Measurements from ENCODE around the gene CDHR4. TPM values are rescaled to one million over a fixed set of nuclear protein-coding genes. Genes with fewer than 3 reads are reported as not detected.
A peak's percentile ranks its signal among the peaks of the same experiment; 100 is the strongest.

The CDHR4 gene
- polyA plus RNA-seq, 6 donors from 2014 or later: not detected

DNA sequence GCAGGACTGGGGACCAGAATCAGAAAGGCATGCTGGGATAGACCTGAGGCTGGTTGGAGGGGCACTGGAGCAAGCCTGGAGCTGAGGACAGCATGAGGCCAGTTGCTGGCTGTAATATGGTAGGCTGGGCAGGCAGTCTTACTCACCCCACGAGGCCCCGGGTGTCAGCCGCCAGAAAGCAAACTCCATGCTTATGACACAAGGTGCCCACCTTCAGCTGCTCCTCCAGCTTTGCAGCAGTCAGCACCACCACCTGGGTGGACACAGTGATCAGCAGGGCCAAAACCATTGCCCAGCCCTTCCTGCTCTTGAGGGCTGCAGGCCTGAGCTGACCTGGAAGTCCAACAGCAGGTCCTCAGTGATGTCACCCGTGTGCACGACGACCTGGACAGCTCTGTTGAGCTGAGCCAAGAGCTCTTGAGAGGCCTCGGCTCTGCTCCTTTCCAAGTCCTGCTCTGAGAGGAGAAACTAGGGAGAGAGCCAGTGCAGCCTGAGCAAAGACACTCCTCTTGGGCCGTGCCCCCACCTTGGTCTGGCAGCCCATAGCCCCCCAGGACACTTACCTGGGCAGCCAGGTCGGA lies 13.3 kb upstream of the CDHR4 start:
- Mint-ChIP-seq H3K9me3 (no peaks in the 10 kb centered on the region), H3K27ac (peak overlapping the region in 5 of 6 donors; percentile 93 to 98 (median 95)), H3K36me3 (peaks cover 0 to 20% of the 10 kb centered on the region in 2 donors), H3K4me1 (peaks cover 33 to 66% (median 57%) of the 10 kb centered on the region in 3 donors), H3K4me3 (peak overlapping the region; percentile 91 to 99 (median 97)), H3K27me3 (no peaks in the 10 kb centered on the region)
- no peak for ATAC-seq (ENCODE audit: low read depth in 2 of 2)
- DNase-seq: no peak

DNA sequence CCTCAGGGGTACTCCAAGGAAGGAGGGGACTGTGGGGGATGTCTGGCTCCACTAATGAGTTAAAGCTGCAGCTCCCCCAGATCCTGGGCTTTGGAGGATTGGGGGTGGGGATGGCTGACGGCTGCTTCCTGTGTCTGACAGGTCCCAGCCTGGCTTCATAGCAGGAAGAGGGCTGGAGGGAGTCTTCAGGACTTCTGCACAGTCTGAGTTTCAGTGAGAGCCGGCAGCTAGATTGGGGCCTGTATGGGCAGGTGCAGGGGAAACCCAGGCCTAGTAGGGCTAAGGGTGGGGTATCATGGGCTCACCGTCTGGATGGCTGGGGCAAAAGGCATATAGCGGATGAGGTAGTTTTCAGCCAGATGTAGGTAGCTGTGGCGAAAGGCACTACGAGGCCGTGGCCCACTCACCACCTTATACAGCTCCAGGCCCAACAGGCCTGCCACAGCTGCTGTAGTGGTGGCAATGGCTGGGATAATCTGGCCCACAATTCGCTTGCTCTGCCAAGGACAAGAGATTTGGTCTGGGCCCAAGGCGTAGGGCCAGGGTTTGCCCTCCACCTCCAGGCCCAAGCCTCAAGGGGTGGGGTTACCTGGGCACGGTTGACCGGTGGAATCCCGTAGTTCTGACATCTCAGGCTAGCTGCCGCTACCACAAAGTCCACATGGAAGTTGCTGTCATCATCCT lies 7.9 kb upstream of the CDHR4 start:
- ATAC-seq (ENCODE audit: low read depth in 2 of 2) (peak; percentile 17 to 31), DNase-seq (peak; percentile 61)
- no peaks in the 10 kb centered on the region for H3K9me3 Mint-ChIP-seq
- peaks cover 63 to 87% (median 84%) of the 10 kb centered on the region in 3 donors for H3K4me1 Mint-ChIP-seq
- peak overlapping the region; percentile 77 to 96 (median 88) for H3K4me3 Mint-ChIP-seq
- H3K27ac Mint-ChIP-seq: peak overlapping the region; percentile 39 to 98 (median 92)
- peaks cover 0 to 1% (median 0%) of the 10 kb centered on the region in 3 donors for H3K27me3 Mint-ChIP-seq
- peaks cover 0 to 20% of the 10 kb centered on the region in 2 donors for H3K36me3 Mint-ChIP-seq

DNA sequence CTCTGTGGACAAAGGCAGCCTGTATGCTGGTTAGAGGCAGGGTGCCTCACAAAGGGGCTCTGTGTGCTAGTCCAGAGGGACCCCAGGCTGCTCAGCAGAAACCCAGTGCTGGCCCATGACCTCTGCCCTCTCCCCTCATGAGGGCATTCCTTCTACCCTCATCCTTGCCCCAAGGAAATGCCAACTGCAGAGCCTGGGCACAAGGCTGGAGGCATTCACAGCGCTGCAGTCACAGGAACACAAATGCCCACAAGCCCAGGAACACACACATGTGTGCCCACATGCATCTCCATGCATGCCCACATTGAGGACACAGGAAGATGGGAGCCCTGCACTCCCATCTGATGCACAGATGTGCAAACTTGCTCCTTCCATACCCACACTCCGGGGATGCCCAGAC lies 7.2 kb upstream of the CDHR4 start:
- H3K27ac Mint-ChIP-seq: peak overlapping the region; percentile 30 to 98 (median 92)
- DNase-seq: no peak
- peaks cover 65 to 87% (median 85%) of the 10 kb centered on the region in 3 donors for H3K4me1 Mint-ChIP-seq
- peak overlapping the region; percentile 77 to 96 (median 88) for H3K4me3 Mint-ChIP-seq
- ATAC-seq (ENCODE audit: low read depth in 2 of 2): no peak
- peaks cover 0 to 20% of the 10 kb centered on the region in 2 donors for H3K36me3 Mint-ChIP-seq
- peaks cover 0 to 9% (median under 1%) of the 10 kb centered on the region in 3 donors for H3K27me3 Mint-ChIP-seq
- H3K9me3 Mint-ChIP-seq: no peaks in the 10 kb centered on the region

DNA sequence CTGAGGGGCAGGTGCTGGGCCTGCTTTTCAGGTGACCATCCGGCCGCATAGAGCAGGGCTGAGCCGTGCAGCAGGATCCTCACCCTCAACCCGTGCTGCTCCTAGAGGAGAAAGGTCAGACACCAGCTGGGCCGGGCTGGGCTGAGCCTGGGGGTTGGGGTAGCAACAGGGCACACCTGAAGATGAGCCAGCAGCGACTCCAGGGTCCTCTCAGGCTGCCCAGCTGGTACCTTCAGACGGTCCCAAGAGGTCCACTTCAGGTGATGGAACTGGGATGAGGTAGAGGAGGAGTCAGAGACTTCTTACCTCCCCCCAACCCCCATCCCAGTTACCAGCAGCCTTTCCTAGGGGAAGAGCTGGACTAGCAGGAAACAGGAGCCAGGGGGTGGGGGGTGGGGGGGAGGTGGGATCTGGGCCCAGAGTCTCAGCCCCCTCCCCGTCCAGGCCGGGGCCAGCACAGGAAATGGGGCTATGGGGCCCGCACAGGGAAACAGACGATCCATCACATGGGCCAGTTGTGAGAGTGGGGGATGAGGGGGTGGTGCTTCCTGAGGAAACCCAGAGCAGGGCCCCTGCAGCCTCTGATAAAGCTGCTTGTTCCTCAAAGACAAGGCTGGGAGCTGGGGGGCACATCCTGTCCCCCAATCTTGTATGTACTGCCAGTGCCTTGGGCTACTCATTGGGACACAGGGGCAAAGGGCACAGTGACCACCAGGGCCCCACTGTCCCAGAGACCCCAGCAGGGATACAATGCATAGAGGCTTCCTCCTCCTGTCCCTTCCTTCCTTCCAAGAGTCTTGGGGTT lies 6.4 kb upstream of the CDHR4 start:
- H3K4me1 Mint-ChIP-seq: peaks cover 58 to 83% (median 80%) of the 10 kb centered on the region in 3 donors
- H3K36me3 Mint-ChIP-seq: peaks cover 0 to 14% of the 10 kb centered on the region in 2 donors
- H3K27ac Mint-ChIP-seq: peak overlapping the region; percentile 30 to 98 (median 96)
- H3K9me3 Mint-ChIP-seq: no peaks in the 10 kb centered on the region
- H3K27me3 Mint-ChIP-seq: peaks cover 1 to 16% (median 8%) of the 10 kb centered on the region in 3 donors
- DNase-seq: peak; percentile 54
- no peak for ATAC-seq (ENCODE audit: low read depth in 2 of 2)
- peak overlapping the region; percentile 77 to 96 (median 93) for H3K4me3 Mint-ChIP-seq

DNA sequence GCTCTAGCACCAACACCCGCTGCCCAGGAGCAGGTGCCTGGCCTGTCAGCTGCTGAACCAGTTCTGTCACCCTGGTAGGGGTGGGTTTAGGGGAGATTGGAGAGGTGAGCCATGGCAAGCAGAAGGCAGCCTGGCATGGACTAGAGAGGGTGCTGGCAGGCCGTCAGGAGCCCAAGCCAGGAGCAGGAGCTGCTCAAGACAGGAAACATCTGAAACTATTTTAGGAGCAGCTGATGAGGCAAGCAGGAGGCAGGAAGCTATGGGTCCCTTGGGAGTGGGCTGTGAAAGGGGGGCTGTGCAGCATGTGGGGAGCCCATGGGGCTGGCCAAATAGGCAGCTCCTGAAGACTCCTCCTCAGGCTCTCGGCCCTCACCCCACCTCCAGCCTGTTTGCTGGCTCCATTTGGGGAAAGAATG lies 5.7 kb upstream of the CDHR4 start:
- Mint-ChIP-seq H3K9me3 (no peaks in the 10 kb centered on the region), H3K4me1 (peaks cover 54 to 79% (median 75%) of the 10 kb centered on the region in 3 donors), H3K4me3 (peak overlapping the region; percentile 77 to 96 (median 93)), H3K27me3 (peaks cover 3 to 18% (median 11%) of the 10 kb centered on the region in 3 donors), H3K27ac (peak overlapping the region; percentile 88 to 98 (median 94)), H3K36me3 (peaks cover 0 to 10% of the 10 kb centered on the region in 2 donors)
- DNase-seq (peak; percentile 76), ATAC-seq (ENCODE audit: low read depth in 2 of 2) (peak; percentile 16 to 26)

DNA sequence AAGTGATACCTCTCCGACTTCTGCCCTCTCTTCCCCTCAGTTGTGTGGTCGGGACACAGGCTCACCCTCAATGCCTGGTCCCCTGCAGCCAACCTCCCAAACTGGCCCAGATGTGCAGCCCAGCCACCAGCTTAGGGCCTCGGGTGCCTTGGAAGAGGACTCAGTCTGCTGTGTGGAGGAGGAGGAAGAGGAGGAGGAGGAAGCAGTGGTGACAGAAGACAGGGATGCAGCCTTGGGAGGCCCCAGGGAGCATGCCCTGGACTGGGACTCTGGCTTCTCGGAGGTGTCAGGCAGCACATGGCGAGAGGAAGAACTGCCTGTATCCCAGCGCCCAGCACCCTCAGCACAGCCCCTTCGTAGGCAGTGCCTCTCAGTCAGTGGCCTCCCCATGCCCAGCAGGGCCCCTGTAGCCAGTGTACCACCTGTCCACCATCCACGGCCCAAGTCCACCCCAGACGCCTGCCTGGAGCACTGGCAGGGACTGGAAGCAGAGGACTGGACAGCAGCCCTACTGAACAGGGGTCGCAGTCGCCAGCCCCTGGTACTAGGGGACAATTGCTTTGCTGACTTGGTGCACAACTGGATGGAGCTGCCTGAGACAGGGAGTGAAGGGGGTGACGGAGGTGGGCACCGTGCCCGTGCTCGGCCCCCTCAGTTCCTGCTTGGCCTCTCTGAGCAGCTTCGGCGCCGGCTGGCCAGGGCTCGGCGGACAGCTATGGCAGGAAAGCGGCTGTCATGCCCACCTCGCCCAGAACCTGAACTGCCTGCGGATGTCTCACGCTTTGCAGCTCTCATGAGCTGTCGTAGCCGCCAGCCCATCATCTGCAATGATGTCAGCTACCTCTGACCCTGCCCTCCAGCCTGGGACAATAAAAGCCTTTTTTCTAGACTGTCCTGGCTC lies 4.7 kb upstream of the CDHR4 start:
- Mint-ChIP-seq H3K27ac (peak overlapping the region; percentile 88 to 98 (median 94)), H3K36me3 (peaks cover 0 to 1% of the 10 kb centered on the region in 2 donors), H3K4me1 (peaks cover 51 to 69% (median 66%) of the 10 kb centered on the region in 3 donors), H3K4me3 (peak overlapping the region; percentile 77 to 96 (median 93)), H3K9me3 (no peaks in the 10 kb centered on the region), H3K27me3 (peaks cover 3 to 18% (median 11%) of the 10 kb centered on the region in 3 donors)
- ATAC-seq (ENCODE audit: low read depth in 2 of 2) (no peak), DNase-seq (peak; percentile 31)

DNA sequence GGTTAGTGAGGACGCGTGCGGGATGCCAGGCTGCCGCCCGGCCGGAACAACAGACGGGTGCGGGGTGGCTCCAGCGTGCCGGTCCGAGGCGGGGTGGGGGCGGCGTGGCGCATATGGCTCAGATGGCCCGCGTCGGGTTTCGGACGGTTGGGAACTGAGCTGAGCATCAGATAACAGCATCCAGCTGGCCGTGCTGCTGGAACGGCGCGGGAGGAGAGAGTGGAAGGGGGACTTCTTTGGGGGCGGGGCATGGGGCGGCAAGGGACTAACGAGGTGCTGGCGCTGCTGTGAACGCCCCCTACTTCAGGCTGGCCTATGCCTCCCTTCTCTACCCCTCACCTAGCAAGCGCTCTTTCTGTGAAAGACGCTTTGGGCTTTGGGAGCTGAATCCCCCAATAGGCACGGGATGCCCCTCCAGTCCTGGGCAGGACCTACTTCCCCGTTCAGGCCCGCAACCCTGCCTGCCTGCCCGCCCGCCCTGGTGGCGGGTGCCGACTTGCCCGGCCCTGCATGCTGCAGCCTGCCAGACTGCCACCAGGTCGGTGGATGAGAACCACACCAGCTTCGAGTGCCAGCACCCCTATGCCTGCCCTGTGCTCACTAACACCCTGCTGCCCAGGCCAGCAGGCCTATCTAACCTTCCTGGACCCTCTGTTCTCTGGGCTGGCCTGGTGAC lies 3.9 kb upstream of the CDHR4 start:
- H3K36me3 Mint-ChIP-seq: no peaks in the 10 kb centered on the region
- H3K9me3 Mint-ChIP-seq: no peaks in the 10 kb centered on the region
- H3K27ac Mint-ChIP-seq: peak overlapping the region; percentile 71 to 98 (median 94)

DNA sequence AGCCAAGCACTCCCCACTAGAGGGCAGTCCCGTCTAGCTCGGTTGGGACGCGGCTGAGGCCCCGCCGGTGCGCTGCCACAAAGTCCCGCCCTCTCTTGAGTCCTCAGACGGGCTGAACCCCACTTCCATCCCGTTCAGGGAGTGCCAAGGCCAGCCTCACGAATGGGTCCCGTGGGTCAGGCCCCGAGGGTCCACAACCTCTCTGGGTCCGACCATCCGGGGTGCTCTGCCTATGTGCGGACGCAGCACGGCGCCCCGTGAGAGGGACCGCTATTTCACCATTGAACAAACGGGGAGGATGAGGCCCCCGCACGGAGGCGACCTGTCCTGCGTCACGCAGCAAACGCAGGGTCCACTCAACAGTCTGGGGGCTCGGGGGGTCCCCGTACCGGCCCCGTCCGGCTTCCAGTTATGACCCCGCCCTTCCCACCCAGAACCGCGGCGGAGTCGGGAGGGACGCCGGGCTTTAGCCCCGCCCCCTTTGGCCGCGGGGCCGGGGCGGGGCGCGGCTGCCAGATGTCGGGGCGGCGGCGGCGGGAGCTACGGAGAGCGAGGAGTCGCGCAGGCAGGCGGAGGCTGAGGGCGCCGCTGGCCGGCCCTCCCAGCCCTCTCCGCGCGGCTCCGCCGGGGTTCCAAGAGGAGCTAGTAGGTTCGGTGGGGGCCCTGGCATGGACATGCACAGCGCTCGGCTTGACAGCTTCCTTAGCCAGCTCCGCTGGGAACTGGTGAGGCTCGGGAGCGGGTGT lies 3.2 kb upstream of the CDHR4 start, which contains the start of gene INKA1:
INKA1 (plus strand) TSS at position 543 of the 746 bp plus-strand sequence; CDS start at position 675, 132 bp downstream.
- H3K36me3 Mint-ChIP-seq: no peaks in the 10 kb centered on the region
- H3K27me3 Mint-ChIP-seq: peaks cover 3 to 18% (median 11%) of the 10 kb centered on the region in 3 donors
- no peaks in the 10 kb centered on the region for H3K9me3 Mint-ChIP-seq
- H3K4me1 Mint-ChIP-seq: peaks cover 38 to 55% (median 53%) of the 10 kb centered on the region in 3 donors
- peak within 1 kb of the TSS; percentile 77 to 96 (median 93) for H3K4me3 Mint-ChIP-seq
- ATAC-seq (ENCODE audit: low read depth in 2 of 2): peak; percentile 67 to 71
- peak; percentile 89 for DNase-seq
- H3K27ac Mint-ChIP-seq: peak within 1 kb of the TSS; percentile 71 to 98 (median 96)

More for the DNA sequence above, 3.9 kb upstream of the CDHR4 start:
- DNase-seq: peak; percentile 72
- Mint-ChIP-seq H3K4me1 (peaks cover 46 to 62% (median 60%) of the 10 kb centered on the region in 3 donors), H3K4me3 (peak overlapping the region; percentile 77 to 96 (median 93)), H3K27me3 (peaks cover 3 to 18% (median 11%) of the 10 kb centered on the region in 3 donors)
- peak; percentile 25 to 27 for ATAC-seq (ENCODE audit: low read depth in 2 of 2)

DNA sequence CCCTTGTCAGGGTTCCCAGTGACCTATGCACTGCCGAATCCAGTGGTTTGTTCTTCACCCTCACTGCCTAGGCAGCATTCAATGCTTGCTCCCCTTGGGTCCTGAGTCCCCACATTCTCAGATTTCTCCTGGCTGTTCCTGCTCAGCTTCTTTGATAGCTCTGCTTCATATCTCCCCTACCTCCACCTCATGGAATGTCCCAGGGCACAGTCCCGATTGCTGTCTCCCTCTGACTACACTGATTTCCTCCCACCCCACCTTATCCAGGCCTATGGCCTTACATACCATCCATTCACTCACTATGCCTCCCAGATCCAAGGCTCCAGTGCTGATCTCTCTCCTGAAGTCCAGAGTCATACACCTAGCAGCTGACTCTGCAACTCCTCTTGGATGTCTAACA lies 1.5 kb upstream of the CDHR4 start:
- ATAC-seq (ENCODE audit: low read depth in 2 of 2) (no peak), DNase-seq (no peak)
- Mint-ChIP-seq H3K4me3 (peak overlapping the region in 2 of 8 donors; percentile 44 to 88), H3K4me1 (peaks cover 23 to 39% (median 36%) of the 10 kb centered on the region in 3 donors), H3K36me3 (no peaks in the 10 kb centered on the region), H3K27ac (peak overlapping the region in 1 of 6 donors; percentile 61), H3K27me3 (peaks cover 3 to 18% (median 11%) of the 10 kb centered on the region in 3 donors), H3K9me3 (no peaks in the 10 kb centered on the region)

DNA sequence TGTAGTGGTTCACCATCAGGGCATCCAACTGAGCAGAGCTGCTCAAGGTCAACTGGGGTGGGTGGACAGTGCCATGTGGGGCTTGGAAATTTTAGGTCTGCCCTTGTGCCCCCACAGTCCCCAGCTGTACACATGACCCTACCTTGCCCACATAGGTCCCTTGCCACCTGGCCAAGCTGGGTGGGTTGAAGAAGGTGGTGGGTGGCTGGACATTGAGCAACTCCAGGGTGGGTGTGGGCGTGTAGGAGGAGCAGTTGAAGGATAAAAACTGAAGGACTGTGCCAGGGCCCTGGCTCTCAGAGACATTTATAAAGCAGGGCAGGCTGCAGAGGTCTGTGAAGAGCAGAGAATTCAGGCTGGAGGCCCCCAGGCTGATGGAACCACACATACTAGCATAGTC lies 568 bp downstream of the CDHR4 start:
- DNase-seq (no peak), ATAC-seq (ENCODE audit: low read depth in 2 of 2) (no peak)
- H3K9me3 Mint-ChIP-seq: no peaks in the 10 kb centered on the region
- no peaks in the 10 kb centered on the region for H3K36me3 Mint-ChIP-seq
- no peak overlapping the region for H3K4me3 Mint-ChIP-seq
- no peak overlapping the region for H3K27ac Mint-ChIP-seq
- peaks cover 3 to 18% (median 11%) of the 10 kb centered on the region in 3 donors for H3K27me3 Mint-ChIP-seq
- peaks cover 7 to 20% (median 15%) of the 10 kb centered on the region in 3 donors for H3K4me1 Mint-ChIP-seq

Measured in naive B cell (primary cell).